NCI-H345 treated with DMSO at 0.1 percent for 48 hours (cell line): ENCODE results near the gene ECSCR.
"Not testable (repeated sequence)": the region's sequence is repeated elsewhere in the genome, so short reads cannot be mapped to it uniquely, and the experiment has no call there.

Experiments
- DNase-seq: peaks from one replicate; lab custom pipeline; 2025; ENCODE audit not compliant: unreplicated experiment; lab: John Stamatoyannopoulos, UW

The ECSCR gene

GRCh38 chr5:139446956-139447779 lies 15.4 kb downstream of the ECSCR start:
- DNase-seq, result no peak

DNA sequence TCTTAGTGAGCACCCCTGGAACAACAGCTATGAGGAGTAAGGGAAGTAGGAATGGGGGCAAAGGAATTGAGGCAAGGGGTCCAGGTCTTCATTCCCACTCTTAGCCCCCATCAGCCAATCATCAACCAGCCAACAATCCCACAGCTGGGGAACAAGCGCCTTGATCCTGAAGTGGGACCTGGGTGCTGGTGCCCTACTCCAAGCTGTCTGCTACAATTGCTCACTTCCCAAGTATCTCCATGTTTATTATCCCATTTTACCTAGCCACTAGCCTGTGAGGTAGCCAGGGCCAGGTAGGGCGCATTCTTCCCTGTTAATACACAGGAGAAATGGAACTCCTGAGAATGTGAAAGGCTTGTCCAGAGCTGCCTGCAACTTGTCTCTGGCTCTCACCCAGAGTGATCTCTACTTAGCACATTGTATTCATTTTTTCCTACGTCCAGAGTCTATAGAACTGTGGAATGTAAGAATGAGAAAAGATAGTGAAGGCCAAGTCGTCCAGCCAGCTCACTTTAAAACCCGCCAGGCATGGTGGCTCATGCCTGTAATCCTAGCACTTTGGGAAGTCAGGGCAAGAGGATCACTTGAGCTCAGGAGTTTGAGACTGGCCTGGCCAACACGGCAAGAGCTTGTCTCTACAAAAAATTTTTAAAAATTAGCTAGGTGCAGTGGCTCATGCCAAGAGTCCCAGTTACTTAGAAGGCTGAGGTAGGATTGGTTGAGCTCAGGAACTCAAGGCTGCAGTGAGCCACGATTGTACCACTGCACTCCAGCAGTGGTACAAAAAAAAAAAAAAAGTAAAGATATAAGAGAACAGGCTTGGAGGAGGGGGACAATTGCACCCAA lies 17.0 kb downstream of the ECSCR start:
- DNase-seq, result no peak

DNA sequence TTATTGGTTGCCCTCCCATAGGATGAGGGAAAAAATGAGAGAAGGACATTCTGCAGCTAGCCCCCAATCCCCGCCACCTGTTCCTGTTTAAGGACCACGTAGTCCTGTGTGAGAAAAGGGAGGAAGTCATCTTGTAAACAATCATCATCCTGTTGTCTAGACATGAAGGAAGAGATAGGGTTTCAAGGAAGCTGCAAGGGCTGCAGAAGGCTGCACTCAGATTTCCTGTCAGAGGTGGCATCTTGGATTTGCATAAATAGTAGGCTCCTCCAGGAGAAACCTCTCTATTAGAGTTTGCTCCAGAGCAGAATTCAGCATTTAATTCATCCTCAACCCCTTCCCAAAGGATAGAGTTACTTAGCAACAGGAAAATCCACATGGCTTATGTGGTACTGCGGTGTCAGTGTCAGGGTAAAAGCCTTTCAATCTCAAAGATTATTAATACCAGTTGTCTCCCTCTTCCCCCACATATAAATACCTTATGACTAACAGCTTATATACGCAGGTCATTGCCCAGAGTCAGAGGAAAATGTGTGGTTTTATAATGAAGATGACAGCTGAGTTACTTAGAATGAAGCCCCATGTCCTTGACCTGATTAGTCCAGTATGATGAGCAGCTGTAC lies 18.6 kb downstream of the ECSCR start:
- DNase-seq, result no peak

- DNase-seq, result not testable (repeated sequence)
These were observed 22.1 kb downstream of the ECSCR start for GRCh38 chr5:139440416-139440815.

DNA sequence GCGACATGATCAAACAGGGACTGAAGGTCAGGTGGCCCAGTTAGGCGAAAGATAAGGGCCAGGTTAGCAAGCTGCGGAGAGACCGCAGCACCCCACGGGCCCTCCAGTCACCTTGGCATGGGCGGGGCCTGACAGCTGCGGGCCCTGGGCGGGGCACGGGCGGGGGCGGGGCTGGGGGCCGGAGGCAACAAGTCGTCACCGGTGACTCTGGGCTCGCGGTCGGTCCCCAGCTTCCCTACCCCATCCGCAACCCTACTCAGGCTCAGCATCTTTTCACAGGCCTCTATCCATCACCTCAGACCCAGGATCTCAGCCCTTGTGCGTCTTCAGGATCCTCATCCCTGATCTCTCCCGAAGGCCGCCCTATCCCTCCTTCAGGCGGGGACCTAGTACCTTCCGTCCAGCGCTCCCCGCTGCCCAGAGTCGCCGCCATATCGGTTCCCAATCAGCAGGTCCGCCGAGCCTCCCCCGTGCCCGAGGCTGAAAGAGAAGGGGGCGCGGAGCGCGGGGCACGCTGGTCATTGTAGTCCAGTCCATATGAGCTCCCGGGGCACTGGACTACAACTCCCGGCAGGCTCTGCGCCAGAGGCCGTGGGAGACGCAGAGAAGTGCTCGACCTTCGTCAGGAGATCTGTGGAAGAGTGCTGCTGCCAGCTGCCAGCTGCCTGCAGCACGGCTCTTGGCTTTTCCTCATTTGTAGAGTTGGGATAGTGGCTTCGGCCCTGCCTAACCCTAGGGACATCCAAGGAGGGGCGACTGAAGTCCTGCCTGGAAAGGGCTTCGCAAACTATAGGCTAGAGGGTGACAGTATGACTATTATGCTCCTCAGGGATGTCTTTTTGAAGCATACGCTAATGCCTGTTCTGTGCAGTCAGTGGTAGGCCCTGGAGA lies 23.3 kb downstream of the ECSCR start, which contains the start of gene DNAJC18:
Gene DNAJC18, minus strand, starts transcription at position 513 of the 891 bp plus-strand sequence. Its CDS starts 80 bp downstream, at position 433.
- DNase-seq, result peak; percentile 94

DNA sequence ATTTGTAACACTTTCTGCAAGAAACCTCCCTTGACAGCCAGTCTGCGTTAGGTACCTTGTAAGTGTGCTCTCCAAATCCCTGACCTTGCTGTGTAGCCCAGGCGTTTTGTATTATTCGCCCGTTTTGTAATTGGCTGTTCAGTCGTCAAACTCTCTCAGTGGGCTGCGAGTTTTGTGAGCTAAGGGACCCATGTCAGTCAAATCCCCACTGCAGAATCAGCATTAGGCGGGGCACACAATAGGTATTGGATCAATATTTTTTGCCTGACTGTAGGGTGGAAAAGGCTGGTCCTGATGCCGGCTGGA lies 23.9 kb downstream of the ECSCR start:
- peak; percentile 58 for DNase-seq

- no peak for DNase-seq
These were observed 26.9 kb downstream of the ECSCR start for GRCh38 chr5:139435676-139436075.

DNA sequence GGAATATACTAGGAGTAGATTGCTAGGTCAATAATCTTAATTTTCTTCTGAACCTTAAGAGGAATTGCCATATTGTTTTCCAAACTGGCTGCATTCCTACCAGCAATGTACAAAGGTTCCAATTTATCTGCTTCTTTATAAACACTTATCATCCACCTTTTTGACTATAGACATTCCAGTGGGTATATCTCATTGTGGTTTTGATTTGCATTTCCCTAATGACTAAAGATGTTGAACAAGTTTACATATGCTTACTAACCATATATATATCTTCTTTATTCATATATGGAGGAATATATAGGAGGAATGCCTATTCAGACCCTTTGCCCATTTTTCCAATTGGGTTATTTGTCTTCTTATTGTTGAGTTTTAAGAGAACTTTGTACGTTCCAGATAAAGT lies 30.8 kb downstream of the ECSCR start:
- no peak for DNase-seq

- DNase-seq, result no peak
These were observed 32.5 kb downstream of the ECSCR start for GRCh38 chr5:139430015-139430414.

GRCh38 chr5:139426203-139426885 lies 36.2 kb downstream of the ECSCR start:
- DNase-seq, result no peak

- DNase-seq, result no peak
These were observed 37.0 kb downstream of the ECSCR start for GRCh38 chr5:139425497-139425896.

- peak; percentile 71 for DNase-seq
These were observed 40.1 kb downstream of the ECSCR start for GRCh38 chr5:139422307-139422893.

GRCh38 chr5:139419226-139420192 lies 43.0 kb downstream of the ECSCR start:
- DNase-seq, result no peak

- DNase-seq, result no peak
These were observed 43.8 kb downstream of the ECSCR start for GRCh38 chr5:139418793-139419192.

GRCh38 chr5:139417214-139417613 lies 45.3 kb downstream of the ECSCR start:
- DNase-seq, result peak; percentile 86

GRCh38 chr5:139416651-139417050 lies 45.9 kb downstream of the ECSCR start:
- no peak for DNase-seq

DNA sequence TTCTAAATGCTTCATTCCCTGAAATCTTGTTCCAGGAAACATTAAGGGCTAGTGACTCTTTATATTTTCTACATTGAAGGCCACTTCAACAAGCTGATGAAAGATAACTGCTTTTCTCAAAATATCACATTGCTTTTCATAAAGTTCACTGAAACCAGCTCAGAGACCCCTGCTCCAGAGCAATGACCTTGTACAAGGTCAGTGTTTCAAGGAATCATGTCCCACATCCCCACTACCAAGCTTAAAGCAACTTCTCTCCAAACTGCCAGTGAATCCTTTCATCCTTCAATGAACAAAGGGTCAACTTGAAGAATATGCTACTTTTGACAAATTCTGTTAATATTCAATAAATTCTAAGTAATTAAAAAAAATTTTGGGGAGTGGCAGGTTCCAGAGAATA lies 46.7 kb downstream of the ECSCR start:
- DNase-seq, result no peak

- peak; percentile 95 for DNase-seq
These were observed 47.2 kb downstream of the ECSCR start for GRCh38 chr5:139415221-139415861.
